B cell (primary cell): ENCODE results near the gene LAIR1. TPM values are rescaled to one million over a fixed set of nuclear protein-coding genes. Genes with fewer than 3 reads are reported as not detected.

Experiments used
- ATAC-seq: fragments of 200-7000 bp; cut with Tn5 transposase; one replicate; pipeline ENCODE4 v1.10.0; 2021; ENCODE audit warnings: low read depth, mild to moderate bottlenecking, moderate number of reproducible peaks, moderate library complexity
- CTCF ChIA-PET: fragments of 350-600 bp; sonication (Branson Sonifier 250); formaldehyde crosslinking; loops from one replicate; lab custom pipeline; 2021; ENCODE audit warnings: antibody characterized with exemption, inconsistent platforms; lab: Charles Lee
- POLR2A ChIA-PET: fragments of 350-600 bp; sonication (Branson Sonifier 250); formaldehyde crosslinking; loops from one replicate; lab custom pipeline; 2021; ENCODE audit warnings: antibody characterized with exemption; lab: Charles Lee
- DNase-seq: peaks from one replicate; pipeline ENCODE4 v3.0.0; 2013
- H2AFZ ChIP-seq: 2 replicates; pipeline ENCODE4 v1.6.1; 2012; ENCODE audit warnings: mild to moderate bottlenecking, low read depth, low read length; ENCODE audit not compliant: insufficient read depth, poor library complexity, severe bottlenecking
- H3K27ac ChIP-seq, 2 donors: 1 replicate in 1 of 2; 2 replicates in 1 of 2; pipeline ENCODE4 v1.5.1; 2012 to 2013; ENCODE audit warnings: low read length in 2 of 2, mild to moderate bottlenecking in 2 of 2, moderate library complexity in 1 of 2
- H3K27me3 ChIP-seq, 4 experiments: fragments of 200-600 bp in 1 of 4; sonication (generic) in 1 of 4; replicated peaks in 1 of 4; 1 replicate in 2 of 4; 2 replicates in 2 of 4; pipeline versions ENCODE4 v1.6.1 to v1.7.0; 2013 to 2016; ENCODE audit warnings: low read length in 3 of 4, mild to moderate bottlenecking in 2 of 4, mixed read lengths in 1 of 4, moderate library complexity in 1 of 4; ENCODE audit not compliant: insufficient read depth in 4 of 4, control insufficient read depth in 3 of 4; ENCODE audit errors: control extremely low read depth in 1 of 4
- H3K36me3 ChIP-seq, 2 experiments: replicated peaks in 1 of 2; 1 replicate in 1 of 2; 2 replicates in 1 of 2; pipeline versions ENCODE4 v1.6.1 to v1.7.1; 2013; ENCODE audit warnings: low read length in 1 of 2; ENCODE audit not compliant: insufficient read depth in 2 of 2, control insufficient read depth in 1 of 2; ENCODE audit errors: control extremely low read depth in 1 of 2, extremely low read depth in 1 of 2
- H3K4me1 ChIP-seq, 2 donors: fragments of 200-600 bp in 1 of 2; sonication (generic) in 1 of 2; 1 replicate in 1 of 2; 2 replicates in 1 of 2; pipeline versions ENCODE4 v1.5.1 to v1.6.1; 2013 to 2017; ENCODE audit warnings: low read length in 2 of 2; ENCODE audit not compliant: control insufficient read depth in 2 of 2, insufficient read depth in 2 of 2
- H3K4me2 ChIP-seq: replicated peaks from 2 replicates; pipeline ENCODE3; 2012; ENCODE audit warnings: mild to moderate bottlenecking, low read depth, low read length; ENCODE audit not compliant: poor library complexity, severe bottlenecking
- H3K4me3 ChIP-seq, 5 experiments: fragments of 200-600 bp in 1 of 5; sonication (generic) in 1 of 5; 1 replicate in 3 of 5; 2 replicates in 2 of 5; pipeline versions ENCODE4 v1.5.1 to v1.7.0; 2011 to 2016; ENCODE audit warnings: low read length in 4 of 5, mild to moderate bottlenecking in 4 of 5, low read depth in 2 of 5, control low read depth in 1 of 5, moderate library complexity in 1 of 5; ENCODE audit not compliant: insufficient read depth in 1 of 5; ENCODE audit errors: control extremely low read depth in 1 of 5, extremely low read depth in 1 of 5
- H3K79me2 ChIP-seq: fragments of 200-600 bp; sonication (generic); one replicate; pipeline ENCODE4 v1.6.0; 2016; ENCODE audit warnings: low read length; ENCODE audit not compliant: control insufficient read depth, insufficient read depth
- H3K9ac ChIP-seq: fragments of 200-600 bp; sonication (generic); 2 replicates; pipeline ENCODE4 v1.6.1; 2017; ENCODE audit warnings: mild to moderate bottlenecking, low read length, moderate library complexity
- H3K9me3 ChIP-seq, 3 donors: one replicate each; pipeline versions ENCODE4 v1.6.1 to v1.7.1; 2013; ENCODE audit warnings: low read length in 2 of 3; ENCODE audit not compliant: control insufficient read depth in 2 of 3, insufficient read depth in 1 of 3; ENCODE audit errors: control extremely low read depth in 1 of 3
- H4K20me1 ChIP-seq: 2 replicates; pipeline ENCODE4 v1.6.0; 2012; ENCODE audit warnings: mild to moderate bottlenecking, low read length; ENCODE audit not compliant: insufficient read depth, control insufficient read depth, poor library complexity, severe bottlenecking
- H3K27ac Mint-ChIP-seq: one replicate; pipeline ENCODE4 v1.8.0; 2021; ENCODE audit warnings: mixed read lengths
- H3K27me3 Mint-ChIP-seq: one replicate; pipeline ENCODE4 v1.8.0; 2021; ENCODE audit warnings: mixed read lengths
- H3K4me1 Mint-ChIP-seq: one replicate; pipeline ENCODE4 v1.8.0; 2021; ENCODE audit warnings: mixed read lengths
- H3K4me3 Mint-ChIP-seq: one replicate; pipeline ENCODE4 v1.8.0; 2021; ENCODE audit warnings: mixed read lengths
- H3K9me3 Mint-ChIP-seq: one replicate; pipeline ENCODE4 v1.8.0; 2022; ENCODE audit warnings: mixed read lengths; ENCODE audit not compliant: insufficient read depth
- EZH2 ChIP-seq: IDR thresholded peaks from 2 replicates; pipeline ENCODE4 v1.6.1; 2012; ENCODE audit warnings: borderline replicate concordance, low read depth, mild to moderate bottlenecking, moderate library complexity, low read length; ENCODE audit not compliant: insufficient read depth, poor library complexity, severe bottlenecking
- WGBS: methylation state at CpG from one replicate; pipeline ENCODE4 v1.1.5; 2013; ENCODE audit warnings: missing lambda C conversion rate; ENCODE audit not compliant: insufficient coverage; 5-methylcytosine and 5-hydroxymethylcytosine counted together
- intact Hi-C: fragments of 100-400 bp; cut with micrococcal nuclease; formaldehyde crosslinking; loops from one replicate; pipeline ENCODE4 v1.10.0; 2022
- polyA plus RNA-seq: library from polyadenylated mRNA; depleted of rRNA; stranded (reverse); fragments of >200 nt; gene quantifications from 2 replicates; pipeline ENCODE4 v1.2.3, GENCODE V29; 2012
- total RNA-seq, 2 donors: library from RNA; stranded (reverse); fragments of 120-200 nt in 1 of 2; gene quantifications; 1 replicate in 1 of 2; 2 replicates in 1 of 2; pipeline versions ENCODE4 v1.2.3 to v1.2.4, GENCODE V29; 2013 to 2022
- TF ChIP-seq, protein P1 (sequence below): fragments of 200-600 bp; IDR thresholded peaks from one replicate; pipeline ENCODE4 v1.8.0; 2022; ENCODE audit warnings: antibody characterized with exemption, mild to moderate bottlenecking

Gene LAIR1
- total and polyA plus RNA-seq, 2 donors (not counting 1 experiment from before 2014, with no cell fraction given), result 41.5 to 173 TPM

DNA sequence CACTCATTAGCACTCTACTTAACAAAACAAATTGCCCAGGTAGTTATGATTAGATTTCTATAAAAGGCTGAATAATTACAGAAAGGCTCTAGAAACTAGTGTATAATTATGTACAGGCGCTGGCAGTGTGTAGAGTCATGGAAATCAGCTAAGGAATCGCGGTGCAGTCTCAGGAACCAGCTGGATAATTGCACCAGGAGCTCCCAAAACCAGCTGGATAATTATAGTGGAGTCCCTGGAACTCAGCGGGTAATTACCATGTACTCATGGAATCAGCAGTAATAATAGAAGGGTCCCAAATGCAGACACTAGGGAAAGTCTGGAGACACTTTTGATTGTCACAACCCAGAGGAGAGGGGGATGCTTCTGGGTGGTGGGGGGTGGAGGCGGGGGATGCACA is 27.4 kb upstream of the LAIR1 start:
- peak overlapping the region; percentile 10 for H3K27ac Mint-ChIP-seq
- no peak for DNase-seq
- no peak overlapping the region for H3K9ac ChIP-seq
- TF ChIP-seq EZH2, result no peak
- TF ChIP-seq, protein P1, sequence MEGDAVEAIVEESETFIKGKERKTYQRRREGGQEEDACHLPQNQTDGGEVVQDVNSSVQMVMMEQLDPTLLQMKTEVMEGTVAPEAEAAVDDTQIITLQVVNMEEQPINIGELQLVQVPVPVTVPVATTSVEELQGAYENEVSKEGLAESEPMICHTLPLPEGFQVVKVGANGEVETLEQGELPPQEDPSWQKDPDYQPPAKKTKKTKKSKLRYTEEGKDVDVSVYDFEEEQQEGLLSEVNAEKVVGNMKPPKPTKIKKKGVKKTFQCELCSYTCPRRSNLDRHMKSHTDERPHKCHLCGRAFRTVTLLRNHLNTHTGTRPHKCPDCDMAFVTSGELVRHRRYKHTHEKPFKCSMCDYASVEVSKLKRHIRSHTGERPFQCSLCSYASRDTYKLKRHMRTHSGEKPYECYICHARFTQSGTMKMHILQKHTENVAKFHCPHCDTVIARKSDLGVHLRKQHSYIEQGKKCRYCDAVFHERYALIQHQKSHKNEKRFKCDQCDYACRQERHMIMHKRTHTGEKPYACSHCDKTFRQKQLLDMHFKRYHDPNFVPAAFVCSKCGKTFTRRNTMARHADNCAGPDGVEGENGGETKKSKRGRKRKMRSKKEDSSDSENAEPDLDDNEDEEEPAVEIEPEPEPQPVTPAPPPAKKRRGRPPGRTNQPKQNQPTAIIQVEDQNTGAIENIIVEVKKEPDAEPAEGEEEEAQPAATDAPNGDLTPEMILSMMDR, result no peak
- H3K36me3 ChIP-seq, result no peaks in the 10 kb centered on the region
- POLR2A ChIA-PET, result interaction anchor here (0.6 kb wide), 2 partner anchors 24 to 41 kb away, joined by 3 to 7 read pairs; no protein-coding TSS in a partner anchor
- CTCF ChIA-PET, result interaction anchor here (0.6 to 10.8 kb wide), 22 partner anchors 10 to 601 kb away, joined by 3 to 235 read pairs (median 6); partner anchors contain the start of genes LAIR1, LENG8, LILRB2 and MBOAT7
- H3K27me3 ChIP-seq, result peaks cover 0 to 2% (median 0%) of the 10 kb centered on the region in 4 experiments
- H3K79me2 ChIP-seq, result peaks cover 9% of the 10 kb centered on the region
- intact Hi-C loops, result no loop called here
- H4K20me1 ChIP-seq, result no peaks in the 10 kb centered on the region
- H3K4me2 ChIP-seq, result no peak overlapping the region
- no peak overlapping the region for H3K4me3 ChIP-seq
- peaks cover 46% of the 10 kb centered on the region for H3K4me1 Mint-ChIP-seq
- H3K9me3 ChIP-seq, result no peaks in the 10 kb centered on the region
- peaks cover 41 to 50% of the 10 kb centered on the region in 2 donors for H3K4me1 ChIP-seq
- no peaks in the 10 kb centered on the region for H3K9me3 Mint-ChIP-seq
- H3K27me3 Mint-ChIP-seq, result peaks cover 17% of the 10 kb centered on the region
- no peak overlapping the region for H3K4me3 Mint-ChIP-seq
- ATAC-seq, result no peak
- H2AFZ ChIP-seq, result no peak overlapping the region
- no peak overlapping the region for H3K27ac ChIP-seq
- WGBS, result 100% methylated on average over 3 of the region's 5 CpGs

DNA sequence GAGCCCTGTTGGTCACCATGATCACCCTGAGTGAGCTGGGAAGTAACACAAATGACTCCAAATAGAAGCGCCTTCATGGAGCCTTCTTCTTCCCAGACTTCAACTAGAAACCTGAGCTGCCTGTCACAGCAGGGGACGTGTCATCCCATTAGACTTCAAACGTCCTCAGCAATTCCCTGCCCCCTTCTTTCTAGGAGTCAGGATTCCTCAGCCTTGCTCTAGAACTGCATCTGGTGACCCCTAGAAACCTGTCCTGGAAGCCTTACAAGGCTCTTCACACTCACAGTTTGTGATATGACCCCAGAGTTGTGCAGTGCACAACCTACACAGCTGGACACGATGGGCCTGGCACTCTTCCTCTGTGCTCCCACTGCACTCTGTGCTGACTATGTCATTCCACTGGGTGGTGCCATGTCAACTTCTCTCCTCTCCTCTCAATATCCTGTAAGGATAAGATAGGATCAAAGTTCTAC is 26.9 kb upstream of the LAIR1 start:
- H3K4me3 ChIP-seq, result no peak overlapping the region
- Mint-ChIP-seq H3K27ac (no peak overlapping the region), H3K4me1 (peaks cover 46% of the 10 kb centered on the region), H3K9me3 (no peaks in the 10 kb centered on the region), H3K4me3 (no peak overlapping the region), H3K27me3 (peaks cover 17% of the 10 kb centered on the region)
- H3K9ac ChIP-seq, result no peak overlapping the region
- H3K79me2 ChIP-seq, result peaks cover 9% of the 10 kb centered on the region
- no peak for TF ChIP-seq EZH2
- TF ChIP-seq, protein P1, result no peak
- H3K27ac ChIP-seq, result no peak overlapping the region
- no peak overlapping the region for H3K4me2 ChIP-seq
- no peak for DNase-seq
- intact Hi-C loops, result loop anchor here (1.0 to 2.0 kb wide), 2 partner anchors 39 to 66 kb away; no protein-coding TSS in a partner anchor
- H3K27me3 ChIP-seq, result peaks cover 0 to 2% (median 0%) of the 10 kb centered on the region in 4 experiments
- no peak for ATAC-seq
- no peaks in the 10 kb centered on the region for H3K36me3 ChIP-seq
- no peaks in the 10 kb centered on the region for H3K9me3 ChIP-seq
- ChIA-PET CTCF (interaction anchor here (0.6 to 10.8 kb wide), 28 partner anchors 10 to 601 kb away, joined by 3 to 235 read pairs (median 6); partner anchors contain the start of genes LAIR1, LENG8, LILRB2 and MBOAT7), POLR2A (interaction anchor here (0.6 to 0.9 kb wide), 4 partner anchors 23 to 192 kb away, joined by 3 to 7 read pairs (median 4); no protein-coding TSS in a partner anchor)
- no peak overlapping the region for H2AFZ ChIP-seq
- 63% methylated on average over 4 of the region's 4 CpGs for WGBS
- no peaks in the 10 kb centered on the region for H4K20me1 ChIP-seq
- H3K4me1 ChIP-seq, result peaks cover 41 to 50% of the 10 kb centered on the region in 2 donors
